Activated effector memory CD4-positive, alpha-beta T cell treated with anti-CD3 and anti-CD28 coated beads, Interleukin-2, amount 50 U/mL, for 16 hours (primary cell): ENCODE measurements around the gene GTSE1.
A peak's percentile ranks its signal among the peaks of the same experiment; 100 is the strongest.

Experiments
- DNase-seq: peaks from one replicate; pipeline ENCODE4 v3.0.0-alpha.2; 2020

GTSE1 gene

DNA sequence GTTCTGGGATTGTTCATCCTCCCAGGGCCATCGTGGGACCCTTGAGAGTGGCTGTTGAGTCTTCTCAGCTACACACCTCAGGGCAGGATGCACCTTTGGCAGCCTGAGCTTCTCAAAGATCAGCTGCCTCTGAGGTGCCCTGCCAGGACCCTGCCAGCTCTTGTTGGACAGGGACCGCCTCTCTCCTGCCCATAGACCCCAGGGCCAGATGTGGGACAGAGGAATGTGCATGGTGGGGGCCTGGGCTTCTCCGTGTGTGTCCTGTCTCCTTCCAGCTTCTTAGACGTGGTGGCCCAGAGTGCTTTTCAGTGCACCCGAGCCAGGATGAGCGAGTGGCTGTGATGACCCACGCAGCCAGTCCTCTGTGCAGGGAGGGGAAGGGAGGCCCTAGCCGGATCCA is 32.9 kb downstream of the GTSE1 start:
- DNase-seq, result no peak

DNA sequence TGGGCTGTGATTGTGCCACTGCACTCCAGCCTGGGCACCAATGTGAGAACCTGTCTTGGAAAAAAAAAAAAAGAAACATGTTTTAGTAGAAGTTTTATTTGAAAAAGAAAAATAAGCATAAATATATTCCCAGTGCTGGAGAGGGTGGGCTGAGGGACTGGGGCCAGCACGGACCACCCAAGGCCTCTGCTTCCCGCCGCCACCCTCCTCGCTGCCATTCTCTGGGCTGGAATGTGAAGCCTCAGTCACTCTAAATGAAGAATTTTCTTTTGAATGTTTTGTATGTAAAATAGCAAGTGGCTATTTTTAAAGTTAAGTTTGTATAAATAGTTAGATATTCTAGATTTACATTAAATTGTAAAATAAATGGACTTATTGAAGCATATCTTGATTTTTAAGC is 33.8 kb downstream of the GTSE1 start:
- DNase-seq, result no peak

DNA sequence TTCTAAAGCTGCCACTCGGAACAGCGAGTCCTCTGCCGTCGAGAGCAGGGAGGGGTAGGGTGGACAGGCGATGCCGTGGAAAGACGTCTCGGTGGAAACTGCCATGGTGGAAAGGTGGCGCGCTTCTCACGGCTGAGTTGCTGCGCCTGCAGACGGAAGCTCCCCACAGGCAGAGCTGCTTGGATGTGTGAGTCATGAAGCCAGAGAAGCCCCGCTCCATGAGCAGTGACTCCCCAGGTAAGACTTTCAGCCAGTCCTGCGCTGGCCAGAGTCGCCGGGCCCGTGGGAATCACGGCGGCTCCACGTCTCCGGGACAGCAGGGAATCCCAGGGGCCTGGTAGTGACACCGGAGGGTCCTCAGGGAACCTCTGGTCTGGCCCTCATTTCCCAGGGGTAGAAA is 34.8 kb downstream of the GTSE1 start:
- no peak for DNase-seq

DNA sequence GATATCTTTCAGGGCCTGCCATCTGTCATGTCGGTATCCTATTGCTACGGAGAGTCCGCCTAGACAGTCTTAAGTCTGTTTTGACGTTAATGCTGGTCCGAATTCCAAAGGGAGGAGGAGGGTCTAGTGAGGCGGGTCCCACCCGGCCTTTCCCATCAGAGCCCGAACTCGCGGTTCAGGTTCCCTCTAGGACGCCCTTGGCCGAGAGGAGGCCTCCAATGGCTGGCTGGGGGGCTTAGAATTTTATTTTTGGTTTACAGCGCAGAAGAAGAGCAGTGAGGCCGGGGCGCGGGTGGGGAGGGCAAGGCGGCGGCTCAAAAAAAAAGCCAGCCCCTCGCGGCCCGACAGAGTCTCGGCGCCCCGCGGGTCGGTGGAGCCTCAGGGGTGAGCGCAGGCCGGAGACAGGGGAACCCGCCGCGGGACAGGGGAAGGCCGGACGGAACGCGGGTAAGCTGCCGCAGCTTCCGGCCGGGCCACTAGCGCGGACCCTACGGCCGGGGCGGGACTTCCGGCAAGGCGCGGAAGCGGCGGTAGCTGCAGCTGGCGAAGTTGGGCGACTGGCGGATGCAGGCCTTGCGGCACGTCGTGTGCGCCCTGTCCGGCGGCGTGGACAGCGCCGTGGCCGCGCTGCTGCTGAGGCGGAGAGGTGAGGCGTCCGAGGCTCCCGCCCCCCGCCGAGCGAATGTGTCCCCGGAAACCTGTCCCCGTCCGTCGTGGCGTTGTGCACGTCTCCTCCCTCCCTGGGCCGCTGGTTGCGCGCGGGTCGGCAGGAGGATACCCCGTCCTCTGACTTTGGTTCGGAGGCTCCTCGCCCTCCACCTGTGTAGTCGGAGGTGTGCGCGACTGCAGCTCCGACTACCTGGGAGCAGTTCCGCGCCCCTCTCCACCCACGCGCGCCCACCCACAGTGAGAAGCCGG is 38.8 kb downstream of the GTSE1 start, which contains the start of gene TRMU:
TRMU (plus strand) TSS at position 514 of the 918 bp plus-strand sequence; CDS start at position 565, 51 bp downstream.
- peak; percentile 91 for DNase-seq

DNA sequence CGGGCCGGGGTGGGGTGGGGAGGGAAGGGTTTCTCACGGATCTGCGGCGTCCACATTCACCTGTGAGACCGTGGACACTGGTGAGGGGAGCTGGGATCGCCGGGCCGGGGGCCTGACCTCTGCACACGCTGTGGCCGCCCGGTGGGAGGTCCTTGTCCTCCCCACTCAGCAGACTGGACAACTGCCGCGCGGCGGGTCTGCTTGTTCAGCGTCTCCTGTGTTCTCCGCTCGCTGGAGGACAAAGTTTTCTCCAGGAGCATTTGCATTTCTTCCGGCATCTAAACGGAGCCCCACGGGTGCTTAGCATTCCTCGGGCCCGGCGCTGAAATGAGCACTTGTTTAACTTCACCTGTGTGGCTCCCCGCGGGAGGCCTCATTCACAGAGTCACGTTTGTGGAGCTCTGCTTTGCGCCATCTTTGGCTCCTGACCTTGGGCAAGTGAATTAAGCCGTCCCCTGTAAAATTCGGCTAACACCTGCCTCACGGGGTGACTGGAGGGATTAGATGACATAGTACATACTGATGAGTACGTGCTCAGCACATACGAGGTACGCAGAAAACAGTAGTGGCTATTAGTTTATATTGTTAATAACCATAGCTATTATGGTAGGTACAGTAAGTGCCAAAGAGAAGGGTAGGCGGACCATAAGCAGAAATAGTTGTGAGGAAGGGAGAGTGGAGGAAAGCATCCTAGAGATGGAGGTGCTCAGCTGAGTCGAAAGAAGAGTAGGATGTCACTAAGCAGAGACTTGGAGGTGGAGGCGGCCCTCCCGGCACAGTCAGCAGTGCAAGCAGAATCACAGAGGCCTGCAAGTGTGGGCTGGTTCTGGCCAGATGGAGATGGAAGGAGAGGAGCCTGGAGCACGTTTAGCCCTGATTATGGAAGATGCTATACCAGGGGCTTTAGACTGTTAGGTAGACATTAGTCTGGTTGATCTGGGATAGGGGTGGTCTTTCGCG is 39.7 kb downstream of the GTSE1 start:
- DNase-seq, result no peak

DNA sequence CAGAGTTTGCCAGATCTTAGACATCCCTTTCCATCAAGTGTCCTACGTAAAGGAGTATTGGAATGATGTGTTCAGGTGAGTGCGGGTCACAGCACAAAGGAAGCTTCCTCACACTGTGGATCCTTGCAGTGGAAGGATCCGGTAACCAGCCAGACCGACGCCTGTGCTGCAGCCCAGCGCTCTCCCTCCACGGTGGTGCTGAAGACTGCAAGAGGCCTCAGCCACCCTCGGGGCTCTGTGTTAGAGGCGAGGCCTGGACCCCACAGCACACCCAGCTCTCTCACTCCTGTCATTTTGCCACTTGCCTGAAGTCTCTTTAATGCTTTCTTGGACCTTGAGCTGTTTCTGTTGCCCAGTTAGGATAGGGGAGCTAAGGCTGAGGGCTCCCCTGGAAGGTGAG is 41.2 kb downstream of the GTSE1 start:
- no peak for DNase-seq

DNA sequence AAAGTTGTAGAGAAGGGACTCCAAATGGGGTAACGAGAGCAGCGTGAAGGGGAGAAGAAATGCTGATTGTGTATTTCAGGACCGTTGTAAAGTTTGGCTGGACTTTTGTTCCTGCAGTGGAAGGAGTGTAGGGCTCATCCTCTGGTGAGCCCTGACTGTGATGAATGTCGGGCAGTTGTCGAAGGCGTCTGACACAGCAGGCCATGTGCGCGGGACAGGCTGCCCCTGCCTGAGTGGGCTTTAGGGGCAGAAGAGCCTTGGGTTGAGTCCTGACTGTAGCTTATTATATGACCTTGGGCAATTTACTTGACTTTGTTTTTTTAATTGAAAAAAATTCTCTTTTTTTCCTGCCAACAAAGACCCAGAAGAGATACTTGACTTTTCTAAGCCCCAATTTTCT is 42.0 kb downstream of the GTSE1 start:
- no peak for DNase-seq

DNA sequence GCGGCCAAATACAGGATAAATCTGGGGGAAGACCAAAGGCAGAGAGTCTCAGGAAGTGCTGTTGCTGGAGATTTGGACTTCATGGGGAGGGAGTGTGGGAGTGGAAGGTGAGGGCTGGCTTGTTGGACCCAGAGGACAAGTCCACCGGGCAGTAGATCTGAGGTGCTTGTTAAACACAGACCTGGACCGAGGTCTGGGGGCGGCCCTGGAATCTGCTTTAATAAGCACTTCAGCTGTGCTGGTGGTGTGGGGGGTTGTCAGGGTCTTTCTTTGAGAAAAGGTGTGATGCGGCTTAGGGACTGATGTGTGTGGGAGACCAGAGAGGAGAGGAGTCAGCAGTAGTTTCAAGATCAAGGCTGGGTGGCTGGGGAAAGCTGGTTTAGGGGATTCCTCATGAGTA is 43.3 kb downstream of the GTSE1 start:
- no peak for DNase-seq

DNA sequence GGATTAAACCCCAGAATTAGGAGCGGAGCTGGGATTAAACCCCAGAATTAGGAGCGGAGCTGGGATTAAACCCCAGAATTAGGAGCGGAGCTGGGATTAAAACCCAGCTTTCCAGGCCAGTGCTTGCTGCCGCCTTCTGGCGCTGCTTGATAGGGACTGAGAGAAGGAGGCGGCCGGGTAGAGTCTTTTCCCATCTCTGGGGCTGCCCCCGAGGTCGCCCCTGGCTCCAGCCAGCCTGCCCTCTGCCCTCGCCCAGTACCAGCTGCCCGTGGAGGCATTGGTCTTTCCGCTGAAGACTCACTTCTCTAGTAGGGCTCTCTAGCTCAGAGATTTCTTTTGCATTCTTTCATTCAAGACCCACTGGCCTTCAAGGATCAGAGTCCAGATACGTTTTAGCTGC is 44.0 kb downstream of the GTSE1 start:
- no peak for DNase-seq

DNA sequence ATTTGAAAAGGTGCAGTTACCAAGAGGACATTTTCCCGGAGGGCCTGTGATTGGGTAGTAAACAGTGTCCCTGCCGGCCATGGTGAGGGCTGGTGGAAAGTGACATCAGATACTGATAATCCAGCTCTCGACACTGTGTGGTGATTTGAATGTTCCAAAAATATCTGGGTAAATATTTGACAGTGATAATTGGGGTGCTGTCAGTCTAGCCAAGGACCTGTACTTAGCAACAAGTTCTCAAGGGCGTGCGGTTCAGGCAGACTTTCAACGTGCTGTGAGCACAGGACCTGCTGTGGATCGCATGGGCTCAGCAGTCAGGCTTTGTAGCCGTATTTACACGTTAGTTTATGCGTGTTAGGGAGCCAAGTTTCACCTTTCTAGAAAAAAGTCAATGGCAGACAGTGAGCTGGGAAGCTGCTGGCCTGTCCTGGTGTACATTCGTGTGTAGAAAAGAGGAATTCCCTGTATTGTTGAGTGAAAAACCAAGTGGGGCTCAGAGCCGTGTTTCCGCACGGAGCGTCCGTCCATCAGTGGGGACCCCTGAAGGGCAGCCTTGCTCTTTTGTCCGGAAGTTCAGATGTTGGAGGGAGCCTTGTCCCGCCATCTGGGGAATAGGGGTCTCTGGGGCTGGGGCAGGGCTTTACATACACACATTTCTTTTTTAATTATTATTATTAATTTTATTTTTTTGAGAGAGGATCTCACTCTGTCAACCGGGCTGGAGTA is 50.2 kb downstream of the GTSE1 start:
- DNase-seq, result no peak

DNA sequence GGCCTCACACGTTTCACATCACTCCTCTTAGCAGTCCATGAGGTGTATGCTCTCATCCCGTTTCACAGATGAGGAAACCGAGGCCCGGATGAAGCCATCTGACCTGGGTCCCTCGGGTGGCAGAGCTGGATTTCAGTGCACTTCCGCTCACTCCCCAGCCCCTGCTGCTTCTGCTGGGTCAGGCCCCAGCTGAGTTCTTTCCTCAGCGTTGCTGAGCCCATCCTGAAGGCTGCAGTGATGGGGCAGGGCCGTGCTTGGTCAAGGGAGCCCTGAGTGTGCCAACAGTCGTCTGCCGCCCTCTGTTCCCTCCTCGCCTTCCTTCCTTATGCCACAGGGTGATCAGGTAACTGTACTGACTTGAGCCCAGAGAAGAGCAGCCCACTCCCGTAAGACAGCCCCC is 51.0 kb downstream of the GTSE1 start:
- no peak for DNase-seq

DNA sequence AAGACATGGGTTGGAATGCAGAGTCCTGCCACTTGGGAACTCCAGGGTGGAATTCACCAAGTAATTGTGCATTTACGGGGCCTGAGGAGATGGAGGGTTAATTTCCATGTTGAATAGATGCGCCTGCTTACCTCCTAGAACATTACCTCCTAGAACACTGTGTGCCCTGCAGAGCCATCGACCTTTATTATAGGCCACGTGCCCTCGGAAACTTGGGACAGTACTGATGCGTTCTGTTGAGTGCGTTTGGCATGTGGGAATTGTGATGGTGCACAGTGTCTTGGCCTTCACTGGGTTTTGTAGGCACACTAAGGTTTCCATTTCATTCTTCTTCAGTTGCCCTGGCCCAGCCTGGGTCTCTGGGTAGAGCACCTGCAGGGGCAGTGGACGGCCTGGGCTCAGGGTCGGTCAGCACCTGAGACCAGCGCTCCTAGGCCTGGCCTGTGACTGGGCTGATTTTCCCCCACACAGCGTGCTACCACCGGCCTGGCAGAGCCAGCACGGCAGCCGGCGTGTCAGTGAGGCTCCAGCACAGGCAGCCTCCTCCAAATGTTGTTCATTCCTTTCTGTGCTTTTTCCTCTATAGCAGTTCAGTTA is 51.5 kb downstream of the GTSE1 start:
- no peak for DNase-seq

DNA sequence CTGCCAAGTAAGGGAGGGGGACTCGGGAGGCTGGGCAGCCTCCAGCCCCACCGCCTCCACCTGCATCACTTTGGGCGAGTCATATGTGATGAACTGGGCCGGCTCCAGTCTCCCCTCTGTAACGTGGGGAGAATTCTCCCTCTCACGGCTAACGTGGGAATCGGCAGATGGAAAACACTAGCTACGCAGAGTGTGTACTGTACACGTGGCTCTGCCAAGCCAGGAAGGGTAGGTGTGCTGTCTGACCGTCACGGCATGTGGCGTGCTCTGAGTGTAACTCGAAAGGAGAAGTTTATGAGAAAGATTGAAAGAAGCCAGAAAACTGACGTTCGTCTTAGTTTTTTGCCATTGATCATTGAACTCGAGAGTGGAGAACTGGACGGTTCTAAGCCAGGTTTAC is 52.6 kb downstream of the GTSE1 start:
- no peak for DNase-seq

DNA sequence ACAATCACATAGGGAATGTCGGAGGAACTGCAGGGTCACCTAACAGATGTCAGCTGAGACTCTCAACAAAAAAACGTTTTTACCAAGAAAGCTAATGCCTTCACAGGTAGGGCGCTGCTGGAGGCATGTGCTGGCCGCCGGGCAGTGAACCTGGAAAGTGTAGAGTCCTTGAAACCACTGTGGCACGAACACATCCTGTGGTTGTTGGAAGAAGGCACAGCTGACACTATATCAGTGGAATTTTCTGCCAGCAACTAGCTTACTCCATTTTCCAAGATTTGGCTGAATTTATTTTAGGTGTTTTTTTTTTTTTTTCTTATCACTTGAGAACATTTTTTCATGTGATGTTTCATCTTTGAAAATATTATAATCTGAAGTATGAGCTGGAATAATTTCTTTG is 53.0 kb downstream of the GTSE1 start:
- no peak for DNase-seq

DNA sequence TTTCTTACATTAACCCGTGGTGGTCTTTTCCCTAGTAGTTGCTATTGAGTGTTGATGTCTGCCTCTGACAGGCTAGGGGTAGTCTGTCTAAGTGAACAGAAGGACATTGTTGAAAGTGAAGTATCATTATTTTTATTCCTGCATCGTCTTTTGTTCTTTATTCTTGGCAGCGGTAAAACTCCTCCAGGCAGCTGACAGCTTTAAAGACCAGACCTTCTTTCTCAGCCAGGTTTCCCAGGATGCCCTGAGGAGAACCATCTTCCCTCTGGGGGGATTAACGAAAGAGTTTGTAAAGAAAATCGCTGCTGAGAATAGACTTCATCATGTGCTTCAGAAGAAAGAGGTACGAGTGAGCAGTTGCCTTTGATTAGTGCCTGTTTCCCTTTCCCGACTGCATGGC is 53.5 kb downstream of the GTSE1 start:
- no peak for DNase-seq

DNA sequence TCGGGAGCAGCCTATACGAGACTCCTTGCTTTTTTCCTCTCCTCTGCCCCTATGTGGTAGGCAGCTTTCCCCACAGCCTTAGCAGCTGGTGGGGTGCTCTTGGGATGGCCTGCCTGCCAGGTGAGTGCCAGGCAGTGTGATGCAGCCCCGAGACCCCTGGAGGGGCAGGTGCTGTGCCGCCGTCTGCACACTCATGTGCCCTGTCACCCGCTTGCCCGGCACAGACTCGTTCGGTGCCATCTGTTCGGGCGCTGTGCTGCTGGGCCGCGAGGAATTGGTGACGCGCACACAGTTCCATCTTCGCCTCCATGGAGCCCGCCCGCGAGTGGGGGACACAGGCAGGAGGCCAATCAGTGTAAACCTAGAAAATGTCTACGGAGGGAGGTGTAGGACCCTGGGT is 54.0 kb downstream of the GTSE1 start:
- DNase-seq, result no peak

DNA sequence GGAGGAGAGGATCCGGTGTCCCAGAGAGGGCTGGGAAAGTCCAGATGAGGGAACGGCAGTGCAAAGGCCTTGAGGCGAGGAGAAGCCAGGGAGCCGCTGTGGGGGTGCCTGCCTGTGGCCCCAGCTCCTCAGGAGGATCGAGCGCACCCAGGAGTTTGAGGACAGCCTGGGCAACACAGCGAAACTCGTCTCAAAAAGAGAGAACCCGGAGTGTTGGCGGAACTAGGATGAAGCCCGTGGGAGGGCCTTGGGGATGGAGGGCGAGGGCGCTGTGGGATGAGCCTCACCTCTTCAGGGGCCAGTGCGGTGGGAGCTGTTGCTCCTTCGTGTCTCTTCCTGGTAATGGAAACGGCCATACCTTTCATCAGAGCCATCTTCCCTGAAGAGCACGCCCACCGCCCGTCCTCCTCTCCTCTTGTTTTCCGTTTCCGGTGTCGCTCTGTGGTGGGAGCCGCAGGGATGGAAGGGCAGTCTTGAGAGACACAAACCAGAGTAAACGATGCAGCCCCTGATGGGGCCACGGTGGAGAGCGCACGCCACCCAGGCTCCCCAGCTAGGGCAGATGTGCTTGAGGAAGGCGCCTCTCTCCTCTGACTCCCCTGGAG is 54.6 kb downstream of the GTSE1 start:
- DNase-seq, result no peak

DNA sequence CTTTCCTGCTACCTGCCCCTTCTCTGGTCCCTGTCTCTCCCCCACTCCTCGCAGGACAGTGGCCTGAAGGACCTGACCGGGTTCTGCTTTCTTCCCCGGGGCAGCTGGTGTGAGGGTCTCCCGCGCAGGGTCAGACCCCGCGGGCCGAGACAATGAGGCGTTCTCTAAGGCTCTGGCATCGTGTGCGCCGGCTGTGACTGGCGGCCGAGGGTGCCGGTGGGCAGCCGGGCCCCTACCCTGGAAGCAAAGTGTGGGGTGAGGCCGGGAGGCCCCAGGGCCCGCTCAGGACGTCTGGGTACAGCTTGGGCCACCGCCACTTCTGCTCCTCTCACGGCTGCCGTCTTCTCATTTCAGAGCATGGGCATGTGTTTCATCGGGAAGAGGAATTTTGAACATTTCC is 55.1 kb downstream of the GTSE1 start:
- no peak for DNase-seq

DNA sequence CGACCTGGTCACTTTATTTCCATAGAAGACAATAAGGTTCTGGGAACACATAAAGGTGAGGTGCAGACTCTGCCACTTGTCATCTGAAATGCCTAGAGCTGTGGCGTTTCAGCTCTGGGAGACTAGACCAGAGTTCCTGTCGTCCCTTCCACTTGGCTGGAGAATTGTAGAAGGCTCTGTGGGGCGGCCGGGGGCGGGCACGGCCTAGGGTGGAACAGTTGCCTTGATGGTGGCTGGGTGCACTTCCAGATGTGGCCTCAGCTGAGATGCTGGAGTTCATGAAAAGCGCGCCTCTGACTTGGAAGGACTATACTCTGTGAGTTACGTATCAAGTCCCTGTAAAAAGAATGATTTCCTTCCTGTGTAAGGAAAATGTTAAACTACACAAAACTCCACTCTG is 55.6 kb downstream of the GTSE1 start:
- DNase-seq, result no peak

DNA sequence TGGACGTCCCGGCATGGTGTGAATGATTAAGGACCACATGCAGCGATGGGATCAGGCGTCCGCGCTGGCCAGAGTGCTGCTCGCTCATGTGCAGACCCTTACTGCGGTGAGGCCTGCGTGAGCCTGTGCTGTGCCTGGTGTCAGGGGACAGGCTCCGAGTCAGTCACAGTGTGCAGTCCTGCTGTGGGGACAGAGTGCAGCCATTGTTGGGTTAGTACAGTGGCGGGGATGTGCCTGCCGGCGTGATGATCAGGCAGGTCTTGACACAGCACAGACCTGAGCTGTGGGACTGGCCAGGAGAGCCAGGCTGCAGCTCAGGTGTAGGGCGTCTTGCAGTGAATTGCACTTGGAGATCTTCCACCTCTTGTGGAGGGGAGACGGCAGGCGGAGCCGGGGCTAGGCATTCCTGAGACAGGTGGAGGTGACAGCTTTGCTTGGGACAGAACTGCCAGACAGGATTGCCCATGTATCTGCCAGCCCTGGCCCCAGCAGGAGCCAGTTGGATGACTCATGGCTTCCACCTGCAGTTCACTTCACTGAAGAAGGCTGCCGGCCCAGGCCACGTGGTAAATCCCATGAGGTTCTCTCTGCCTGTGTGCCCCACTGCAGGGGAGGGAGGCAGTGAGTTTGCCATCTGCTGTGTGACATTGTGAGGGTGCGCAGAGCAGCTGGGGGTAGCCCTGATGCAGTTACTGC is 56.2 kb downstream of the GTSE1 start:
- no peak for DNase-seq

DNA sequence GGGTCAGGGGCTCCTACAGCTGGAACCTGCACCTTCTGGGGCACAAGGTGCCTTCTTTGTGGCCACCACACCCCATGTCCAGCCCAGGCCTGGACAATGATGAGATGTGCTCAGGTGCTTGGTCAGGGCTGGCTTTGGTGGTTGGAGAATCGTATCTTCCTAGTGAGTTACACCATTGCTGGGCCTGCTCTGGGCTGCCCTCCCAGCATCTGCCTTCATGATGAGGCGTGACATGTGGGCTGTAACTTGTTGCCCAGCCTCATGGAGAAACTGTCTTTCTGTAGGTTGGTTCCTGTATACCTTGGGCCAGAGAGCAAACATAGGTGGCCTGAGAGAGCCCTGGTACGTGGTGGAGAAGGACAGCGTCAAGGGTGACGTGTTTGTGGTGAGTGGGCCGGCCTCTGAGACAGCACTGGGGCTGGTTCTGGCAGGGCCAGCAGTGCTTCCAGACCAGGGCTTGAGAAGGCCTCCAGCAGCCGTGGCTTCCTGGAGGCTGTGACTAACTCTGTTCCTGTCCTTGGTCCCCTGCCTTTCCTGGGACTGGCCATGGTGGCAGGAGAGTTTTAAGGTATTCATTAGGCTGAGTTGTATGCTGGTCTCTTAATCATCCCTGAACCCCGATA is 56.9 kb downstream of the GTSE1 start:
- DNase-seq, result no peak
